HepG2 (cell line): ENCODE measurements around the gene PBLD.

Experiments used
- NFE2L2 ChIP-seq: fragments of 150-350 bp; IDR thresholded peaks from 2 replicates; pipeline ENCODE4 v1.6.1; 2014; ENCODE audit warnings: low read length
- ZSCAN20 ChIP-seq: sonication (generic); formaldehyde crosslinking; IDR thresholded peaks from 2 replicates; pipeline ENCODE4 v1.4.0; 2020; ENCODE audit warnings: missing genetic modification reagents, mild to moderate bottlenecking, borderline replicate concordance
- TF ChIP-seq, protein P1 (sequence below): sonication (generic); formaldehyde crosslinking; IDR thresholded peaks from 2 replicates; pipeline ENCODE4 v1.8.1; 2023; ENCODE audit warnings: missing genetic modification reagents, inconsistent platforms, borderline replicate concordance
- TF ChIP-seq, protein P2 (sequence below): sonication (generic); formaldehyde crosslinking; IDR thresholded peaks from 2 replicates; pipeline ENCODE4 v1.8.0; 2022; ENCODE audit warnings: low read depth, missing genetic modification reagents

DNA sequence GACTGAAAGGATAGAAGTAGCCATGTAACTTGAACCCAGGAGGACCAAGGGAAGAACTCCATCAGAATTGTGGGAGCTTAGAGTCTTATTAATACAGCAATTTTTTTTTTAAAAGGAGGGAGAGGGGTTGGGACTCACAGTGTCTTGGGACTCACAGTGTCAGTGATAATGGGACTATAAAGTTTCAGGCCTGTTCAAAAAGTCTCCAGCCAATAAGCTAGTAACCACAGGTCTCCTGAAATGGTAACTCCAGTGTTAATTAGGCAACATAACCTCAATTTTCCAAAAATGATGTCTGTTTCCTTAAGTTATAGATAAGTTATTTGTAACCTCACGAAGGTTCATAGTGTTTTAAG, 3.2 kb downstream of the PBLD start:
- TF ChIP-seq, protein P1, sequence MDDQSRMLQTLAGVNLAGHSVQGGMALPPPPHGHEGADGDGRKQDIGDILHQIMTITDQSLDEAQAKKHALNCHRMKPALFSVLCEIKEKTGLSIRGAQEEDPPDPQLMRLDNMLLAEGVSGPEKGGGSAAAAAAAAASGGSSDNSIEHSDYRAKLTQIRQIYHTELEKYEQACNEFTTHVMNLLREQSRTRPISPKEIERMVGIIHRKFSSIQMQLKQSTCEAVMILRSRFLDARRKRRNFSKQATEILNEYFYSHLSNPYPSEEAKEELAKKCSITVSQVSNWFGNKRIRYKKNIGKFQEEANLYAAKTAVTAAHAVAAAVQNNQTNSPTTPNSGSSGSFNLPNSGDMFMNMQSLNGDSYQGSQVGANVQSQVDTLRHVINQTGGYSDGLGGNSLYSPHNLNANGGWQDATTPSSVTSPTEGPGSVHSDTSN (CRISPR knock-in tag): no peak
- no peak for TF ChIP-seq NFE2L2
- TF ChIP-seq ZSCAN20: no peak
- TF ChIP-seq, protein P2, sequence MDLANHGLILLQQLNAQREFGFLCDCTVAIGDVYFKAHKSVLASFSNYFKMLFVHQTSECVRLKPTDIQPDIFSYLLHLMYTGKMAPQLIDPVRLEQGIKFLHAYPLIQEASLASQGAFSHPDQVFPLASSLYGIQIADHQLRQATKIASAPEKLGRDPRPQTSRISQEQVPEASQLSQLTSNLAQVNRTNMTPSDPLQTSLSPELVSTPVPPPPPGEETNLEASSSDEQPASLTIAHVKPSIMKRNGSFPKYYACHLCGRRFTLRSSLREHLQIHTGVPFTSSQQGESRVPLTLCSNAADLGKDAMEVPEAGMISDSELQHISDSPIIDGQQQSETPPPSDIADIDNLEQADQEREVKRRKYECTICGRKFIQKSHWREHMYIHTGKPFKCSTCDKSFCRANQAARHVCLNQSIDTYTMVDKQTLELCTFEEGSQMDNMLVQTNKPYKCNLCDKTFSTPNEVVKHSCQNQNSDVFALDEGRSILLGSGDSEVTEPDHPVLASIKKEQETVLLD (CRISPR knock-in tag): no peak
